Measurements from ENCODE around the gene RPL22. TPM values are rescaled to one million over a fixed set of nuclear protein-coding genes. Genes with fewer than 3 reads are reported as not detected.

Gene RPL22
- total RNA-seq, 4 donors from 2014 or later = 75.5 to 237 (median 192) TPM

DNA sequence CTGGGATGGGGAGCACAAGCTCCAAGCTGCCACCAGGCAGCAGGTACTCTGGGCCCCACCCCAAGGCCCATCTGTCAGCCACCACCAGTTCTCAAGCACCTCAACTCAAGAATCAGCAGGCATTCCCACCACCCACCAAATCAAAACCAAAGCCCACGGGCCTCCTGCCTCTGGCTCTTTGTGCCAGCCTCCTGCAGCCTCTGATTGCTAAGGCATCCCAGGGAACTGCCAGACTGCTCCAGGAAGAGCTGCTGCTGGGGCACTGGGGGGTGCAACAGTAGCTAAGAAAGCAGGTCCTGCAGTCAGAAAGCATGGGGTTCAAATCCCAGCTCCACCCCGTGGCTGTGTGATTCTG is 54.0 kb downstream of the RPL22 start:
- DNase-seq = no peak
- intact Hi-C loops (cut with DNase I) = no loop called here
- no peak overlapping the region for H3K4me3 ChIP-seq
- H3K27me3 ChIP-seq = peaks cover 0 to 70% (median under 1%) of the 10 kb centered on the region in 4 donors
- H3K9me3 ChIP-seq = no peaks in the 10 kb centered on the region
- peaks cover 0 to 12% (median 9%) of the 10 kb centered on the region in 3 donors for H3K4me1 ChIP-seq
- H3K36me3 ChIP-seq = no peaks in the 10 kb centered on the region
- 57 to 100% methylated on average over 1 of the region's 2 CpGs for WGBS, 2 donors
- TF ChIP-seq POLR2A (IDR thresholded peaks at IDR 0.05) = no peak
- TF ChIP-seq, protein P1, sequence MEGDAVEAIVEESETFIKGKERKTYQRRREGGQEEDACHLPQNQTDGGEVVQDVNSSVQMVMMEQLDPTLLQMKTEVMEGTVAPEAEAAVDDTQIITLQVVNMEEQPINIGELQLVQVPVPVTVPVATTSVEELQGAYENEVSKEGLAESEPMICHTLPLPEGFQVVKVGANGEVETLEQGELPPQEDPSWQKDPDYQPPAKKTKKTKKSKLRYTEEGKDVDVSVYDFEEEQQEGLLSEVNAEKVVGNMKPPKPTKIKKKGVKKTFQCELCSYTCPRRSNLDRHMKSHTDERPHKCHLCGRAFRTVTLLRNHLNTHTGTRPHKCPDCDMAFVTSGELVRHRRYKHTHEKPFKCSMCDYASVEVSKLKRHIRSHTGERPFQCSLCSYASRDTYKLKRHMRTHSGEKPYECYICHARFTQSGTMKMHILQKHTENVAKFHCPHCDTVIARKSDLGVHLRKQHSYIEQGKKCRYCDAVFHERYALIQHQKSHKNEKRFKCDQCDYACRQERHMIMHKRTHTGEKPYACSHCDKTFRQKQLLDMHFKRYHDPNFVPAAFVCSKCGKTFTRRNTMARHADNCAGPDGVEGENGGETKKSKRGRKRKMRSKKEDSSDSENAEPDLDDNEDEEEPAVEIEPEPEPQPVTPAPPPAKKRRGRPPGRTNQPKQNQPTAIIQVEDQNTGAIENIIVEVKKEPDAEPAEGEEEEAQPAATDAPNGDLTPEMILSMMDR (IDR thresholded peaks at IDR 0.05) = no peak
- H3K27ac ChIP-seq = no peak overlapping the region

DNA sequence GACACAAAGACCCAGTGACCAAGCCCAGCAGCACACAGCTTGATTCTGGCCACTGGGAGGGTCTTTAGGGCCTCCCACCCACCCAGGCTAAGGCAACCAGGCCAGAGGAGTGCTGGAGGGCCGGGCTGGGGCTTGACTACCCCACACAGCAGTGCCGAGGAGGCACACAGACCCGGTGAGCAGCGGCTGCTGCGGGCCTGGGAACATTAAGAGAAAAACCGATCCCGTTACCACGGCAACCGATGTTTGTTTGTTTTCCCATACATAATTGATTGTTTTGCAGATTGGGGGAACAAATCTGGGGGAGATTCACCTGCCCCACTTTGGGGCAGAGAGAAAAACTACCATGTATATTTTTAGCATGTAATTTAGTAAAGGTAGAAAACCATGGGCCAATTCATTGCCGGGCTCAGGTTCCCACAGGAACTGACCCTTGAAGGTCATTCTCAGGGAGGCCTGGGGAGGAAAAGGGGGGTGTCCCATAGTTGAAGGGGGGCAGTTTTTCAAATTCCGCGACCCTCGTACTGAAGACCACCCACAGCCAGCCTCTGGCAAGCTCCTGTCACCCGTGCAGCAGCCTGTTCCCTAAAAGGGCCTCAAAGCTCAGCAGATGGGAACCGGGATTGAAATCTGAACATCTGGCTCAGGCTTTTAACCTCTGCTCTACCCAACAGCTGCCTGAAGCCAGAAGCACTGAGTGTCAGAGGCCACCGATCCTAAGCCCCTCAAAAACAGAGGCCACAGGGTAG is 54.6 kb downstream of the RPL22 start:
- WGBS, 2 donors = 59 to 61% methylated on average over 9 to 11 of the region's 16 CpGs
- DNase-seq = no peak
- no peak overlapping the region for H3K4me3 ChIP-seq
- H3K27me3 ChIP-seq = peaks cover 0 to 68% (median under 1%) of the 10 kb centered on the region in 4 donors
- H3K27ac ChIP-seq = no peak overlapping the region
- no peaks in the 10 kb centered on the region for H3K9me3 ChIP-seq
- H3K36me3 ChIP-seq = no peaks in the 10 kb centered on the region
- TF ChIP-seq, protein P1 (IDR thresholded peaks at IDR 0.05) = no peak
- no peak for TF ChIP-seq POLR2A (IDR thresholded peaks at IDR 0.05)
- H3K4me1 ChIP-seq = peaks cover 0 to 12% (median 9%) of the 10 kb centered on the region in 3 donors
- intact Hi-C loops (cut with DNase I) = no loop called here

DNA sequence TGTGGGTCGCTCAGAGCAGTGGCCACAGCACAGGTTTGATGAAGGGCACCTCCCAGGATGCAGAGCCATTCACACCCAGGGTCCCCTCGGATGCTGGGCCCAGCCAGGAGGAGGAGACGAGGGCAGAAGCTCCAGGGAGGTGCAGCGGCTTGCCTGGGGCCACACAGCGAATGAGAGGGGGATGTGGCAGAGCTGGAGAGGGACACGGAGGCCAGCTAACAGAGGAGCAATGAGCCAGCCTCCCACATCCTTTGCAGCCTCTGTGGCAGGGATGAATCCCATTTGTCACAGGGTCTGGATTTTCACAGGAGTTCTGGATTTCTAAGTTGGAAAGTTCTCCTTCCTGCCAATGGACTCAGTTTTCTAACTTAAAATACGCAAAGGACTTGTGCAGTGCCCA is 55.2 kb downstream of the RPL22 start:
- no peak for TF ChIP-seq POLR2A (IDR thresholded peaks at IDR 0.05)
- TF ChIP-seq, protein P1 (IDR thresholded peaks at IDR 0.05) = no peak
- Histone ChIP-seq H3K4me3 (no peak overlapping the region), H3K27me3 (peaks cover 0 to 63% (median under 1%) of the 10 kb centered on the region in 4 donors), H3K4me1 (peaks cover 0 to 11% (median 9%) of the 10 kb centered on the region in 3 donors), H3K9me3 (no peaks in the 10 kb centered on the region), H3K27ac (no peak overlapping the region), H3K36me3 (no peaks in the 10 kb centered on the region)
- no peak for DNase-seq
- intact Hi-C loops (cut with DNase I) = no loop called here
- 48 to 77% methylated on average over 3 to 5 of the region's 7 CpGs for WGBS, 2 donors

DNA sequence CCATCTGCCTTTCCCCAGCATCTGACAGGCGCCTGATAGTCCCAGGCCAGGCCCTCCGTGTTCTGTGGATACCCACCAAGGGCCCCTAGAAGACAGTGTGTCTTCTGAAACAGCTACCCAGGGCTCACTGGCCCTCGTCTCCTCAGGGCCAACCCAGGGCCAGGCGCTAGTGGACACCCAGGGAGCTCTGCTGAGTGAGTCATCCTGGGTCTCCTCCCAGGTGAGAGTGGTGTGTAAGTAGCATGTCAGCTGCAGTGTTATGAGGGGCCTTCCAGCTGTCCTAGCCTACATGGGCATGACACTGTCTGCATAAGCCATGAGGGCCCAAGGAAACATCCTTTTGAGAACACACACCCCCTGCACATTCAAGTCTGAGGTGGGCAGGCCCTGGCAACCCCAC is 56.0 kb downstream of the RPL22 start:
- H3K27ac ChIP-seq = no peak overlapping the region
- TF ChIP-seq, protein P1 (IDR thresholded peaks at IDR 0.05) = no peak
- no peak for TF ChIP-seq POLR2A (IDR thresholded peaks at IDR 0.05)
- peaks cover 0 to 55% (median under 1%) of the 10 kb centered on the region in 4 donors for H3K27me3 ChIP-seq
- peaks cover 0 to 3% (median 2%) of the 10 kb centered on the region in 3 donors for H3K4me1 ChIP-seq
- no peak for DNase-seq
- intact Hi-C loops (cut with DNase I) = no loop called here
- WGBS, 2 donors = 77 to 81% methylated on average over 3 of the region's 4 CpGs
- H3K4me3 ChIP-seq = no peak overlapping the region
- H3K9me3 ChIP-seq = no peaks in the 10 kb centered on the region
- no peaks in the 10 kb centered on the region for H3K36me3 ChIP-seq

DNA sequence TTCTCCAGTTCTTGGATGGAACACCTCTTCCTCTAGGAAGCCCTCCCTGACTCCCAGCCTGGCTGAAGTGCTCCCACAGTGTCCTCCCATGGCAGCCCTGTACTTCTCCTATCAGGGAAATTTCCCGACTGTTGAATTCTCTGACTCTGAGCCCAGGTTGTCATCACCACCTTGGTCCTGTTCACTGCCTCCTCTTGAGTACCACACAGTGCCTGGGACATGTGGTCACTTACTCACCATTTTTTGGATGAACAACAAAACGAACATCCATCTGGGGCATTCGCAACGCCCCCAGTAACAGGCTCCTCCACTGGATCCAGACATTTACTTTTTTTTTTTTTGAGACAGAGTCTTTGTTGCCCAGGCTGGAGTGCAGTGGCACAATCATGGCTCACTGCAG is 56.7 kb downstream of the RPL22 start:
- Histone ChIP-seq H3K27ac (no peak overlapping the region), H3K4me3 (no peak overlapping the region), H3K9me3 (no peaks in the 10 kb centered on the region), H3K4me1 (no peaks in the 10 kb centered on the region), H3K27me3 (peaks cover 0 to 49% (median 0%) of the 10 kb centered on the region in 4 donors), H3K36me3 (no peaks in the 10 kb centered on the region)
- WGBS, 2 donors = 63 to 83% methylated on average over 4 of the region's 4 CpGs
- DNase-seq = no peak
- no peak for TF ChIP-seq POLR2A (IDR thresholded peaks at IDR 0.05)
- TF ChIP-seq, protein P1 (IDR thresholded peaks at IDR 0.05) = no peak
- intact Hi-C loops (cut with DNase I) = no loop called here

Measured in esophagus squamous epithelium (tissue), 5 donors.